GM21367 (cell line): ENCODE data around the gene YTHDF2.
"Not testable (repeated sequence)": the region's sequence is repeated elsewhere in the genome, so short reads cannot be mapped to it uniquely, and the experiment has no call there.

Source experiments
- ATAC-seq: cut with Tn5 transposase; IDR thresholded peaks from one replicate; pipeline ENCODE4 v1.9.1; 2021; ENCODE audit not compliant: unreplicated experiment

YTHDF2 gene

DNA sequence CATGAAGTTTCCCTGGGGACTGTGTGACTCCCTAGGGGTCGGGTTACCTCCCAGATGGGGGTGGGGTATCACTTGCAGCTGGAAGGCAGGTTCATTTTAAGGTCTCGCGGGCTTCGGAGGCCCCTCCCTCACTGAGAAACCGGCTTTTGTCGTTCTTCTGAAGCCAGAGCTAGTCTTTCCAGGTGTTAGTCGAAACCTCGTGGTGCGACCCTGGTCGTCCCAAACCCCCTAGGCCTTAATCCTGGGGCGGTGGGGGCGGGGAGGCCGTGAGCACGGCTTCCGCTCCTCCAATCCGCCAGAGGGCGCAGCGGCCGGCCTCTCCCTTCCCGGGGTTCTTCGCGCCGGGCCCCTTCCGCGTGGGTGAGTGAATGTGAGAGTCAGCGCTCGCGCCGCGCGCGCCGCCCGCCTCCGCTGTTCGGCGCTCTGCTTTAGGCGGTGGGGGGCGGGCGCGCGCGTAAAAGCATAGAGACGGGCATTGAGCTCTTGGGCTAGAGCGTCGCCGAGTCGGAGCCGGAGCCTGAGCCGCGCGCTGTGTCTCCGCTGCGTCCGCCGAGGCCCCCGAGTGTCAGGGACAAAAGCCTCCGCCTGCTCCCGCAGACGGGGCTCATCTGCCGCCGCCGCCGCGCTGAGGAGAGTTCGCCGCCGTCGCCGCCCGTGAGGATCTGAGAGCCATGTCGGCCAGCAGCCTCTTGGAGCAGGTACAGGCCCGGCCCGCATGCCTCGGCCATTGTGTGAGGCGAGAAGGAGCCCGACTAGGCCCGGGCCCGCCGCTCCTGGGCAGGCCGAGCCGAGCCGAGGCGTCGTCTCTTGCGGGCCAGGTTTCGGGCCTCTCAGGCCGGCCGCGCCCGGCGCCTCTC is at the start of gene YTHDF2:
TSS of gene YTHDF2 (plus strand) at position 491 of the 857 bp plus-strand sequence. CDS start at position 672, 181 bp downstream.
- ATAC-seq = peak; percentile 82

- ATAC-seq = not testable (repeated sequence)
Observed at GRCh38 chr1:28691627-28692026, 45.1 kb upstream of the YTHDF2 start.

DNA sequence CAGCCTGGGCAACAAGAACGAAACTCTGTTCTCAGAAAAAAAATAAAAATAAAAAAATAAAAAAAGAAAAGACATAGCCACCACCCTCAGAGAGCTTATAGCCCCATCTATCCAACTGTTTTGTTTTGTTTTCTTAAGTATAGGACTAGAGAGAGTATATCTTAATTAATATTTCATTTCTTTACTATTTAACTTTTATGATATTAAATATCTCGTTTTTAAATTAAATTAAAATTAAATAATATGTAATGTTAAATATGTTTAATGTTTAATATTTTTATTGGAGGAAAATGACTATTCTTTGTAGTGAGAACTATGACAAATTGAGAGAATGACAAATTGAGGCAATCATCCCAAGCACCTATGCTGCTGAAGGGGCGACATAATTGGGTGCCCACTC is 33.1 kb upstream of the YTHDF2 start:
- no peak for ATAC-seq

DNA sequence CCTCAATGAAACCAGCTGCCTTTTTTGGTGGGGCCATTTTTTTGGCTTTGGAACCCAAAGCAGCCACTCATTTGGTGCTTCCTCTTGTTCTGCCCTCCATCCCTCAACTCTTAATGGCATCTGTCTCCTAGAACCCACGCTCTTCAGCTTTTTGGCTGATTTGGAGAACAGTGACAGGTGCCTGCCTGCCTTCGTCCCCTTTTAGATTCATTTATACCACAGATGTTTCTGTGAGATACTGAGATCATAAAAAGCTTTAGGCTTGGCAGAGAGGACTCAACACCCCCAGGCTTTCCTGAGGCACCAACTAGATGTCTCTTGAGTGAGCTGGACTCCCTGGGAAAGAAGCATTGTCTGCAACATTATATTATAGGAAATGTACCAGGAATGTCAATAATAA is 20.4 kb upstream of the YTHDF2 start:
- no peak for ATAC-seq

DNA sequence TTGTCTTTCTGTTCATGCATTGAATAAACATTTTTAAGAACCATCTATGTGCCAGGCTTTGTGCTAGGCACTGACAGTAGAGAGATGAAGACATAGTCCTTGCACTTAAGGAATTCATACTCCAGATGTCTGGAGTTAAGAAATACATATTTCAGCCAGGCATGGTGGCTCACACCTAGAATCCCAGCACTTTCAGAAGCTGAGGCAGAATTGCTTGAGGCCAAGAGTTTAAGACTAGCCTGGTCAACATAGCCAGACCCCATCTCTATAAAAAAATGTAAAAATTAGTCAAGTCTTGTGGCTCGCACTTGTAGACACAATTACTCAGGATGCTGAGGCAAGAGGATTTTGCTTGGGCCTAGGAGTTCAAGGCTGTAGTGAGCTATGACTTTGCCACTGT is 18.6 kb upstream of the YTHDF2 start:
- ATAC-seq = no peak

- ATAC-seq = no peak
Observed at GRCh38 chr1:28718586-28719331, 18.0 kb upstream of the YTHDF2 start.

DNA sequence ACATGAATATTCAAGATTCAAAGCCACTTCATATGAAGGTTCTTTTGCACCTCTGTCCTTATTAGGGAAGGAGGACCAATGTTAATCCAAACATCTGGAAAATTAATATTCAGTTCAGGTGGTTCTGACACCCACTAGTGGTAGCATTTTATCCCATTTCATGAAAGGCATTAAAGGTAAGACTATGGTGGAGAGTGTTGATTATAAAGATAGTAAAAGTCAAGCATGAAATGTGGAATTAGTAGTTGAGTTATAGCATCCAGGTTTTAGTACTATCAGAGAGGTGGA is 17.5 kb upstream of the YTHDF2 start:
- ATAC-seq = no peak

DNA sequence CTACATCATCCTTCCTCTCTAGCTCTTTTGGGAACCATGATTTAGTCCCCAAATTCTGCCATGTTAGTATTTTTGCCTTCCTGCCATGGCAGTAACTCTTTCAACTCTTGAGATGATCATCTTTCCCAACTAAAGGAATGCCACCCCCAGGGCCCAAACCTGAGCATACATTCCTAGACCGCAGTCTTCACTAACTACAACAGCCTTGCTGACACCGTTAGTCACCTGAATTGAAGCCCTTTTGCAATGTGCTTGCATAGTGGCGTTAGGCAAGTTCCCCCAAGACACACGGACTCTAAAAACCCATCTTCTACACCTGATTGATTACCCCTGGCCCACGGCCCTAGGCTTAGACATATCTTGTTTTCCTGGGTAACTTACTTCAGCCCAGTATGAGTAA is 16.4 kb upstream of the YTHDF2 start:
- ATAC-seq = no peak

GRCh38 chr1:28721927-28722326 is 14.8 kb upstream of the YTHDF2 start:
- ATAC-seq = not testable (repeated sequence)

DNA sequence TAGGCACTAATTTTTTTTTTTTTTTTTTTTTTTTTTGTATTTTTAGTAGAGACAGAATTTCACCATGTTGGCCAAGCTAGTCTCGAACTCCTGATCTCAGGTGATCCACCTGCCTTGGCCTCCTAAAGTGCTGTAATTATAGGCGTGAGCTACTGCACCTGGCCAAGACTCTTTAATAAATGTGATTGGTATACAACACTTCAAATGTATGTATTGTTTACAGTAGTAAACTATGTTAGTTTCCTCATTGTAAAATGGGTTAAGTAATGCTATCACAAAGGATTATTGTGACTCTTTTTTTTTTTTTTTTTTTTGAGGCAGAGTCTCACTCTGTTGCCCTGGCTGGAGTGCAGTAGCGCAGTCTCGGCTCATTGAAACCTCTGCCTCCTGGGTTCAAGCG is 11.4 kb upstream of the YTHDF2 start:
- ATAC-seq = not testable (repeated sequence)

DNA sequence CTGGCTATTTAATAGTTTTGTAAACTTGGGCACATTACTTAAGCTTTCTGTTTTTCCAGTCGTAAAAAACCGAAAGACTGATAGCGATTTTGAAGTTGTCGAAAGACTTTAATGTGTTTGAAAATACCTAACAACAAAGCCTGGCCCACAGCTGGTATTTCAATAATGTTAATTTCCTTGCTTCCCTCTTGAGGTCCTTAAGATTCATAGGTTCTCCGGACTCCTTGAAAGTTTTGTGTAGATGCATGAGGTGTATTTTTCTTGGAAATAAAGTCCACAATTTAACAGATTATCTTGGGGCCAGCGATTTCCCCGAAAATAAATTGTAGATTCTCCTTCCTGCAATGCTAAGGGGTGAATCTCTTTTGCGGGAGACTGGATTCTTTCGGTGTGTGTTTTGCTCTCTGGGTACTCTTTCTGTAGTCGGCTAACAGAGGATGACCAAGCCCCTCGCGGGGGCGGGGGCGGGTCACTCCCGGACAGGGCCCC is 735 bp upstream of the YTHDF2 start:
- no peak for ATAC-seq

GRCh38 chr1:28737307-28738132 is 780 bp downstream of the YTHDF2 start:
- ATAC-seq = peak; percentile 7

DNA sequence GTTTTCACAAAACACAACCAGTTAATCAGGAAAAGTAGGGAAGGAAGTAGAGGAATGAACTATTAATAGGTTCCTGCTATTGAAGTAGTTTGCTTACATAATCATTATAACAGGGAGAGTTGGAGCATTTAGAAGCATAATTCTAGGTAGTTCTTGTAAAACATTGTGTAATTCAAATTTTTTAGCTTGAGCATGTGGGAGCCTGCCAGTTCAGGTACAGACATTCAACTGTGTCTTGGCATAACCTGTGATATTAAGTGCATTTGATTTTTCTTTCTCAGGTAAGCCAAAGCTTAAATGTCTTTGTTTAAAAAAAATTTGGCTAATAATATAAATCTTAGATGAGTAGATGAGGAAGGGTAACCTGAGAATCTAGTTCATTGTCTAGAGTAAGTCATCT is 3.4 kb downstream of the YTHDF2 start:
- ATAC-seq = no peak

GRCh38 chr1:28744184-28744583 is 7.4 kb downstream of the YTHDF2 start:
- ATAC-seq = no peak

DNA sequence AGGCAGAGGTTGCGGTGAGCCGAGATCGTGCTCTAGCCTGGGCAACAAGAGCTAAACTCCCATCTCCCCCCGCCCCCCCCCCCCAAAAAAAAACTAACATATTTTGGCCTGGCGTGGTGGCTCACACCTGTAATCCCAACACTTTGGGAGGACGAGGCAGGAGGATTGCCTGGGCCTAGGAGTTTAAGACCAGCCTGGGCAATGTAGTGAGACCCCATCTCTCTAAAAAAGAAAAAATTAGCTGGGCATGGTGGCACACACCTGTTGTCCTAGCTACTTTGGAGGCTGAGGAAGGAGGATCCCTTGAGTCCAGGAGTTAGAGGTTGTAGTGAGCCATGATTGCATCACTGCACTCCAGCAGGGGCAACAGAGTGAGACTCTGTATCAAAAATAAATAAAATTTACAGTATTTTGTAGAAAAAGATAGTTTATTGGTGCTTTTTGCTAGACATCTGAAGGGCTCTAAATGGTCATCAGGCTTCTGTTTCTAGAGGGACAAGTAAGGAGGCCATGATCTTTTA is 9.0 kb downstream of the YTHDF2 start:
- no peak for ATAC-seq

DNA sequence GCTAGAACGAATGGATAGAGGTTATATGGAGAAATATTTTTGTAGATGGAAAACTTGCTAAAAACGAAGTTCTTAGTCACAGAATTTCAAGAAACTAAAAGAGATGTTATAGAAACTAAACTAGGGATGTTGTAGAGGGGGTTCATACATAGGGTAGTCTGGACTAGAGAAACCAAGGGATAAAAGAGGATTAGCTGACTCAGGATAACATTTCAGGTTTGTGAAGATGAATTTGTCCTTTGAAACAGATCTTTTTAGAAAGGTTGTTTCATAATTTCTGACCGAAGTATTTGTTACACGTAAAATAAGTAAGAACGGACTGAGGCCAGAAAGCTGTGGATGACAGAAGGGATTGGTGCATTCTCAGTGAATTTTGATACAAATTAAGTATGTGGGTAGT is 13.6 kb downstream of the YTHDF2 start:
- no peak for ATAC-seq

DNA sequence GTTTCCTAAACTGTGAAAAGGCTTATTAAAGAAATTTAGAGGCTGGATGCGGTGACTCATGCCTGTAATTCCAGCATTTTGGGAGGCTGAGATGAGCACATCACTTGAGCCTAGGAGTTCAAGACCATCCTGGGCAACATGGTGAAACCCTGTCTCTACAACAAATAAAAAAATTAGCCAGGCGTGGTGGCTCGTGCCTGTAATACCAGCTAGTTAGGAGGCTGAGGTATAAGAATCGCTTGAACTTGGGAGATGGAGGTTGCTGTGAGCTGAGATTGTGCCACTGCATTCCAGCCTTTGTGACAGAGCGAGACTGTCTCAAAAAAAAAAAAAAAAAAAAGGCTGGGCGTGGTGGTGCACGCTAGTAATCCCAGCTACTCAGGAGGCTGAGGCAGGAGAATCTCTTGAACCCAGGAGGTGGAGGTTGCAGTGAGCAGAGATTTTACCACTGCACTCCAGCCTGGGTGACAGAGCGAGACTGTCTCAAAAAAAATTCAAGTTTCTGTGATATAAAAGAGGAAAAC is 14.1 kb downstream of the YTHDF2 start:
- ATAC-seq = not testable (repeated sequence)

- no peak for ATAC-seq
Observed at GRCh38 chr1:28751315-28752060, 14.7 kb downstream of the YTHDF2 start.

- no peak for ATAC-seq
Observed at GRCh38 chr1:28755701-28756100, 19.0 kb downstream of the YTHDF2 start.

- no peak for ATAC-seq
Observed at GRCh38 chr1:28756846-28757245, 20.1 kb downstream of the YTHDF2 start.
